SK-N-SH (cell line): ENCODE data around the gene PPP6R2. TPM values are rescaled to one million over a fixed set of nuclear protein-coding genes. Genes with fewer than 3 reads are reported as not detected.

Experiments
- CTCF ChIA-PET: fragments of 300-600, 350-600 bp; formaldehyde crosslinking; extraction: SDS; loops from one replicate; lab custom pipeline; 2021; lab: Yijun Ruan, JAX
- POLR2A ChIA-PET: fragments of 350-600 bp; sonication (Branson Sonifier 250); formaldehyde crosslinking; extraction: SDS; loops from one replicate; lab custom pipeline; 2020; ENCODE audit warnings: antibody characterized with exemption, inconsistent platforms; lab: Yijun Ruan, JAX
- DNase-seq: peaks from one replicate; pipeline ENCODE4 v3.0.0; 2012
- H2AFZ ChIP-seq: fragments of 200-600 bp; sonication (generic); 2 replicates; pipeline ENCODE4 v1.8.1; 2016; ENCODE audit warnings: antibody characterized with exemption, mild to moderate bottlenecking, low read depth
- H3F3A ChIP-seq: fragments of 200-600 bp; sonication (generic); replicated peaks from 2 replicates; pipeline ENCODE3; 2016; ENCODE audit warnings: antibody characterized with exemption, mild to moderate bottlenecking; ENCODE audit not compliant: insufficient read depth
- H3K27ac ChIP-seq, 2 experiments: fragments of 200-500 bp in 1 of 2; fragments of 200-600 bp in 1 of 2; sonication (Bioruptor generic) in 1 of 2; sonication (generic), shearing (Covaris generic) in 1 of 2; 2 replicates each; pipeline versions ENCODE4 v1.5.1 to v1.6.1; 2014 to 2016; ENCODE audit warnings: low read depth in 2 of 2, inconsistent platforms in 1 of 2, low read length in 1 of 2, mild to moderate bottlenecking in 1 of 2, mixed read lengths in 1 of 2
- H3K27me3 ChIP-seq: fragments of 200-600 bp; sonication (generic), shearing (Covaris generic); 2 replicates; pipeline ENCODE4 v1.6.1; 2016; ENCODE audit warnings: mixed run types; ENCODE audit not compliant: insufficient read depth
- H3K36me3 ChIP-seq, 2 experiments: fragments of 200-500 bp in 1 of 2; fragments of 200-600 bp in 1 of 2; sonication (Bioruptor generic) in 1 of 2; sonication (generic) in 1 of 2; replicated peaks in 1 of 2; 2 replicates each; pipeline versions ENCODE3 to v1.5.1; 2014 to 2016; ENCODE audit warnings: low read length in 1 of 2, mild to moderate bottlenecking in 1 of 2; ENCODE audit not compliant: insufficient read depth in 2 of 2, control insufficient read depth in 1 of 2
- H3K4me1 ChIP-seq, 2 experiments: fragments of 200-500 bp in 1 of 2; fragments of 200-600 bp in 1 of 2; sonication (Bioruptor generic) in 1 of 2; sonication (generic), shearing (Covaris generic) in 1 of 2; 2 replicates each; pipeline versions ENCODE4 v1.5.1 to v1.6.1; 2014 to 2016; ENCODE audit warnings: low read depth in 1 of 2, low read length in 1 of 2, mixed run types in 1 of 2; ENCODE audit not compliant: insufficient read depth in 2 of 2, control insufficient read depth in 1 of 2
- H3K4me2 ChIP-seq: fragments of 200-600 bp; sonication (generic), shearing (Covaris generic); 2 replicates; pipeline ENCODE4 v1.6.1; 2017; ENCODE audit warnings: mixed run types
- H3K4me3 ChIP-seq, 2 experiments: fragments of 200-500 bp in 1 of 2; fragments of 200-600 bp in 1 of 2; sonication (Bioruptor generic) in 1 of 2; sonication (generic), shearing (Covaris generic) in 1 of 2; 2 replicates each; pipeline versions ENCODE4 v1.5.1 to v1.8.1; 2014 to 2016; ENCODE audit warnings: low read depth in 2 of 2, inconsistent platforms in 1 of 2, low read length in 1 of 2, mild to moderate bottlenecking in 1 of 2, mixed read lengths in 1 of 2, moderate library complexity in 1 of 2
- H3K79me2 ChIP-seq: fragments of 200-600 bp; sonication (generic); 2 replicates; pipeline ENCODE4 v1.8.1; 2017; ENCODE audit warnings: mild to moderate bottlenecking; ENCODE audit not compliant: insufficient read depth
- H3K9ac ChIP-seq: fragments of 200-600 bp; sonication (generic); 2 replicates; pipeline ENCODE4 v1.6.1; 2017; ENCODE audit warnings: mixed run types
- H3K9me2 ChIP-seq: fragments of 200-600 bp; sonication (generic); 2 replicates; pipeline ENCODE4 v1.6.1; 2017; ENCODE audit warnings: mixed run types
- H3K9me3 ChIP-seq: fragments of 200-600 bp; sonication (generic); 2 replicates; pipeline ENCODE4 v1.6.1; 2017; ENCODE audit warnings: mixed run types, mild to moderate bottlenecking, moderate library complexity
- H4K20me1 ChIP-seq: fragments of 200-600 bp; sonication (generic); 2 replicates; pipeline ENCODE4 v1.6.1; 2017; ENCODE audit warnings: mild to moderate bottlenecking, mixed run types; ENCODE audit not compliant: insufficient read depth
- CHD2 ChIP-seq: fragments of 150-350 bp; IDR thresholded peaks from 2 replicates; pipeline ENCODE4 v1.6.1; 2018; ENCODE audit warnings: low read length; ENCODE audit not compliant: partially characterized antibody
- ELF1 ChIP-seq: IDR thresholded peaks from 2 replicates; pipeline ENCODE4 v1.4.0; 2012
- EP300 ChIP-seq, 2 experiments: IDR thresholded peaks; 2 replicates each; pipeline versions ENCODE4 v1.4.0 to v1.6.1; 2012; ENCODE audit warnings: borderline replicate concordance in 1 of 2, low read depth in 1 of 2, low read length in 1 of 2
- FOSL2 ChIP-seq: IDR thresholded peaks from 2 replicates; pipeline ENCODE4 v1.4.0; 2012; ENCODE audit warnings: low read depth, mild to moderate bottlenecking, moderate library complexity, borderline replicate concordance
- GABPA ChIP-seq: IDR thresholded peaks from 2 replicates; pipeline ENCODE4 v1.4.0; 2012; ENCODE audit warnings: low read depth, mild to moderate bottlenecking
- GATA2 ChIP-seq: sonication (generic); formaldehyde crosslinking; IDR thresholded peaks from 2 replicates; pipeline ENCODE4 v1.5.0; 2020; ENCODE audit warnings: mild to moderate bottlenecking, missing genetic modification reagents
- MEF2A ChIP-seq: IDR thresholded peaks from 2 replicates; pipeline ENCODE4 v1.4.0; 2012; ENCODE audit warnings: low read depth, borderline replicate concordance
- NFIC ChIP-seq: IDR thresholded peaks from 2 replicates; pipeline ENCODE4 v1.4.0; 2012; ENCODE audit warnings: borderline replicate concordance
- NRF1 ChIP-seq: IDR thresholded peaks from 2 replicates; pipeline ENCODE4 v1.6.1; 2012; ENCODE audit warnings: low read depth, mild to moderate bottlenecking, low read length
- POLR2AphosphoS5 ChIP-seq: IDR thresholded peaks from 2 replicates; pipeline ENCODE4 v1.6.1; 2012; ENCODE audit warnings: low read depth, low read length
- REST ChIP-seq: IDR thresholded peaks from 2 replicates; pipeline ENCODE4 v1.6.1; 2012; ENCODE audit warnings: mild to moderate bottlenecking, low read depth, low read length, moderate library complexity
- RFX5 ChIP-seq: IDR thresholded peaks from 2 replicates; pipeline ENCODE4 v1.6.1; 2012; ENCODE audit warnings: mild to moderate bottlenecking, improper control_type of control experiment, low read length
- RXRA ChIP-seq: IDR thresholded peaks from 2 replicates; pipeline ENCODE4 v1.4.0; 2012; ENCODE audit warnings: low read depth, mild to moderate bottlenecking, borderline replicate concordance
- SIN3A ChIP-seq: IDR thresholded peaks from 2 replicates; pipeline ENCODE4 v1.6.1; 2012; ENCODE audit warnings: low read depth, mild to moderate bottlenecking, low read length, moderate library complexity, borderline replicate concordance
- SMC3 ChIP-seq: IDR thresholded peaks from 2 replicates; pipeline ENCODE4 v1.6.1; 2012; ENCODE audit warnings: low read depth, low read length, improper control_type of control experiment
- TAF1 ChIP-seq: IDR thresholded peaks from 2 replicates; pipeline ENCODE4 v1.6.1; 2012; ENCODE audit warnings: low read depth, mild to moderate bottlenecking, low read length, moderate library complexity, borderline replicate concordance
- YY1 ChIP-seq: IDR thresholded peaks from 2 replicates; pipeline ENCODE4 v1.4.0; 2012; ENCODE audit warnings: low read depth, mild to moderate bottlenecking
- WGBS: methylation state at CpG from one replicate; pipeline ENCODE4 v1.1.6; 2017; ENCODE audit warnings: low lambda C conversion rate; 5-methylcytosine and 5-hydroxymethylcytosine counted together
- polyA plus RNA-seq, 3 experiments: library from polyadenylated mRNA; depleted of rRNA; stranded (reverse); fragments of >200 nt; gene quantifications; 2 replicates each; pipeline ENCODE4 v1.2.3, GENCODE V29; 2012
- TF ChIP-seq, protein P1 (sequence below): IDR thresholded peaks from 2 replicates; pipeline ENCODE4 v1.4.0; 2012; ENCODE audit warnings: low read depth, borderline replicate concordance
- TF ChIP-seq, protein P2 (sequence below): fragments of 150-350 bp; IDR thresholded peaks from 2 replicates; pipeline ENCODE4 v1.6.1; 2017; ENCODE audit warnings: antibody characterized with exemption, low read length, low read depth, borderline replicate concordance

The PPP6R2 gene
- polyA plus RNA-seq, 1 of the 3 experiments (the other 2 are of a cell fraction): 45.7 TPM

DNA sequence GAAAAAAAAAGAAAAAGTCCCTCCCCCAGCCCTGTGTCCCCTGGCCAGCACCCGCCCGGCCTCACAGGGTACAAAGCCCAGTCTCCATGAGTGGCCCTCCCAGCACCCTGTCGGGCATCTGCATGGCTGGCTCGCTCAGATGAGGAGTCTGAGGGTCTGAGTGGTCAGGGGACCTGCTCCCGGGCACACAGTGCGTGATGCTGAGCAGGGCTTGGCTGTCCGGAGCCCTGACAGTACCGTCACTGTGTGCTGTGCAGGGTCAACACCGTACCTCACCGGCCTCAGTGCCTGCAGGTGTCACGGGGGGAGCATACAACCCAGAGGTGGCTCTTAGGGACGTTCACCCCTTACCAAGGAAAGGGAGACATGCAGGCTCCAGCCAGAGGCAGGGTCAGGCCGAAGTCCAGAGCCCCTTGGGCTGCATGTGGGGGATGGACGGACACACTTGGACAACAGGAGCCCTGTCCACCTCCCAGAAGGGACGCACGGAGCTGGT lies 32.1 kb upstream of the PPP6R2 start:
- Histone ChIP-seq H4K20me1 (no peaks in the 10 kb centered on the region), H3K4me3 (no peak overlapping the region), H3K4me1 (peaks cover 4 to 13% of the 10 kb centered on the region in 2 experiments; a peak in 2 of 4 replicates), H3K9ac (no peak overlapping the region), H3K9me3 (no peaks in the 10 kb centered on the region), H2AFZ (no peak overlapping the region), H3K27ac (no peak overlapping the region), H3K4me2 (no peak overlapping the region), H3K9me2 (no peaks in the 10 kb centered on the region), H3K79me2 (peaks cover 10% of the 10 kb centered on the region), H3K36me3 (no peaks in the 10 kb centered on the region), H3F3A (peaks cover 15% of the 10 kb centered on the region), H3K27me3 (no peaks in the 10 kb centered on the region)
- no peak for DNase-seq
- POLR2A ChIA-PET: no interaction called here
- CTCF ChIA-PET: interaction anchor here (2.2 kb wide), 1 partner anchor 35 kb away, joined by 7 read pairs; no protein-coding TSS in a partner anchor
- 91% methylated on average over 9 of the region's 16 CpGs for WGBS
- TF ChIP-seq GABPA (no peak), SIN3A (no peak), GATA2 (CRISPR knock-in tag) (no peak), SMC3 (no peak), REST (no peak), NFIC (no peak), RXRA (no peak), RFX5 (no peak), ELF1 (no peak), TAF1 (no peak), MEF2A (no peak), NRF1 (no peak), EP300 (IDR thresholded peaks at IDR 0.05; ENCODE audit: borderline replicate concordance in 1 of 2, low read depth in 1 of 2, low read length in 1 of 2) (no peak), POLR2AphosphoS5 (no peak), CHD2 (no peak), FOSL2 (no peak), YY1 (no peak)
- TF ChIP-seq, protein P1, sequence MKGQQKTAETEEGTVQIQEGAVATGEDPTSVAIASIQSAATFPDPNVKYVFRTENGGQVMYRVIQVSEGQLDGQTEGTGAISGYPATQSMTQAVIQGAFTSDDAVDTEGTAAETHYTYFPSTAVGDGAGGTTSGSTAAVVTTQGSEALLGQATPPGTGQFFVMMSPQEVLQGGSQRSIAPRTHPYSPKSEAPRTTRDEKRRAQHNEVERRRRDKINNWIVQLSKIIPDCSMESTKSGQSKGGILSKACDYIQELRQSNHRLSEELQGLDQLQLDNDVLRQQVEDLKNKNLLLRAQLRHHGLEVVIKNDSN: no peak
- TF ChIP-seq, protein P2, sequence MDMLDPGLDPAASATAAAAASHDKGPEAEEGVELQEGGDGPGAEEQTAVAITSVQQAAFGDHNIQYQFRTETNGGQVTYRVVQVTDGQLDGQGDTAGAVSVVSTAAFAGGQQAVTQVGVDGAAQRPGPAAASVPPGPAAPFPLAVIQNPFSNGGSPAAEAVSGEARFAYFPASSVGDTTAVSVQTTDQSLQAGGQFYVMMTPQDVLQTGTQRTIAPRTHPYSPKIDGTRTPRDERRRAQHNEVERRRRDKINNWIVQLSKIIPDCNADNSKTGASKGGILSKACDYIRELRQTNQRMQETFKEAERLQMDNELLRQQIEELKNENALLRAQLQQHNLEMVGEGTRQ: no peak
